Measurements from ENCODE around the gene ADD1. TPM values are rescaled to one million over a fixed set of nuclear protein-coding genes. Genes with fewer than 3 reads are reported as not detected.

Gene ADD1
- total and polyA plus RNA-seq, 4 donors = 98.3 to 351 (median 284) TPM

- Histone ChIP-seq H3K9me3 (ENCODE audit: control insufficient read depth, low read length) (no peaks in the 10 kb centered on the region), H3K36me3 (ENCODE audit: control insufficient read depth in 1 of 2, insufficient read depth in 2 of 2, low read length in 1 of 2) (peaks cover 0 to 3% of the 10 kb centered on the region in 2 donors), H3K27me3 (ENCODE audit: control insufficient read depth in 1 of 2, insufficient read depth in 2 of 2, low read length in 1 of 2) (no peaks in the 10 kb centered on the region), H3K4me1 (ENCODE audit: control insufficient read depth in 1 of 2, insufficient read depth in 2 of 2, low read length in 2 of 2) (no peaks in the 10 kb centered on the region), H3K27ac (ENCODE audit: low read depth in 1 of 2, low read length in 2 of 2) (no peak overlapping the region), H3K4me3 (ENCODE audit: low read length in 2 of 2) (no peak overlapping the region)
- intact Hi-C loops (cut with DNase I) = loop anchor here in 1 of 2 donors (5.0 to 10.0 kb wide), 2 partner anchors 73 to 199 kb away; no protein-coding TSS in a partner anchor
- DNase-seq (no peak), ATAC-seq (ENCODE audit: low FRiP score) (no peak)
- 70% methylated on average over 8 of the region's 8 CpGs for WGBS, 2 donors
Measured at GRCh38 chr4:2961421-2961810, 117.8 kb downstream of the ADD1 start.

GRCh38 chr4:2961811-2962441 lies 118.3 kb downstream of the ADD1 start:
- H3K4me1 ChIP-seq (ENCODE audit: control insufficient read depth in 1 of 2, insufficient read depth in 2 of 2, low read length in 2 of 2) = no peaks in the 10 kb centered on the region
- no peaks in the 10 kb centered on the region for H3K9me3 ChIP-seq (ENCODE audit: control insufficient read depth, low read length)
- H3K27ac ChIP-seq (ENCODE audit: low read depth in 1 of 2, low read length in 2 of 2) = no peak overlapping the region
- H3K36me3 ChIP-seq (ENCODE audit: control insufficient read depth in 1 of 2, insufficient read depth in 2 of 2, low read length in 1 of 2) = peaks cover 0 to 3% of the 10 kb centered on the region in 2 donors
- DNase-seq (no peak), ATAC-seq (ENCODE audit: low FRiP score) (no peak)
- WGBS, 2 donors = 31 to 42% methylated on average over 14 of the region's 14 CpGs
- peak overlapping the region in 1 of 2 donors; percentile 40 for H3K4me3 ChIP-seq (ENCODE audit: low read length in 2 of 2)
- intact Hi-C loops (cut with DNase I) = loop anchor here in 1 of 2 donors (5.0 to 10.0 kb wide), 2 partner anchors 73 to 200 kb away; no protein-coding TSS in a partner anchor
- H3K27me3 ChIP-seq (ENCODE audit: control insufficient read depth in 1 of 2, insufficient read depth in 2 of 2, low read length in 1 of 2) = no peaks in the 10 kb centered on the region

- DNase-seq = peak; percentile 68 to 83
- WGBS, 2 donors = 0% methylated on average over 40 of the region's 40 CpGs
- Histone ChIP-seq H3K27me3 (ENCODE audit: control insufficient read depth in 1 of 2, insufficient read depth in 2 of 2, low read length in 1 of 2) (no peaks in the 10 kb centered on the region), H3K36me3 (ENCODE audit: control insufficient read depth in 1 of 2, insufficient read depth in 2 of 2, low read length in 1 of 2) (peaks cover 0 to under 1% of the 10 kb centered on the region in 2 donors), H3K9me3 (ENCODE audit: control insufficient read depth, low read length) (no peaks in the 10 kb centered on the region), H3K27ac (ENCODE audit: low read depth in 1 of 2, low read length in 2 of 2) (peak overlapping the region; percentile 12 to 60), H3K4me1 (ENCODE audit: control insufficient read depth in 1 of 2, insufficient read depth in 2 of 2, low read length in 2 of 2) (no peaks in the 10 kb centered on the region), H3K4me3 (ENCODE audit: low read length in 2 of 2) (peak overlapping the region; percentile 40 to 45)
- intact Hi-C loops (cut with DNase I) = loop anchor here in 1 of 2 donors (5.0 to 10.0 kb wide), 2 partner anchors 72 to 200 kb away; no protein-coding TSS in a partner anchor
- peak; percentile 67 for ATAC-seq (ENCODE audit: low FRiP score)
Measured at GRCh38 chr4:2962614-2963174, 119.0 kb downstream of the ADD1 start.

DNA sequence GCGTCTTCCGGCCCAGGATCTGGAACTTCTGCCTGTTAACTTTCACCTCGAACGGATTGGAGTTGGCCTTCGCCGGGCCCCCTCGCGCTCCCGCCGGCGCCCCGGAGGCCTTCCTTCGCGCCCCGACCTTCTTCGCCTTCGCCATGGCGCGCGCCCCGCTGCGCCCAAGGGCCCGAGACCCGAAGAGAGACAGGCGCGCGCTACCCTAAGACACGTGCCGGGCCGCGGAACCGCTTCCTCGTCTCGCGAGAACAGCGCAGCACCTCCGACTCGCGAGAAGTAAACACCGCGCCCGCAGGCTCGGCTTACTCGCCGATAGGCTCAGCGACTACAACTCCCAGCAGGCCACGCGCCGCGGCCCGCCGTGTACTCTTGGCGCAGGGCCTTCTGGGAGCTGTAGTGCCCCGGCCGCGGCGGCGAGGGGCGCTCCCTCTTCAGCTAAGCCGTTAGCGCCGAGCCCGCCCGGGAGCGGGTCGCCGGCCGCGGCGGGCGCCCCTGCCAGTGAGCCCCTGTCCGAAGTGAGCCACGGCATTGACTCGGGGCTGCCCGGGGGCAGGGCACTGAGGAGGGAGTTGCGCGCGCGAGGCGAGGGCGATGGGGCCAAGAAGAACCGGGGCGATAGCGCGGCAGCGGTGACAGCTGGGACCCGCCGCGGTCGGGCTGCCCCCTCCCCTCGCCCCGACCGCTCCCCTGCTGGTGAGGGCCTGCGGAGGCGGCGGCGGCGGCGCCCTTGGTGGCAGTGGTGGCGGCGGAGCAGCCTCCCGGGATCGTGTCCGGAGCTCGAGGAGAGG lies 119.7 kb downstream of the ADD1 start, which contains the start of the genes GRK4 and NOP14:
GRK4 (plus strand) TSS at position 397 of the 791 bp plus-strand sequence. CDS start 500 bp downstream, outside the sequence.
NOP14 (minus strand) TSS at position 232 of the 791 bp plus-strand sequence; CDS start at position 145, 87 bp downstream.
- ATAC-seq (ENCODE audit: low FRiP score) (peak; percentile 100), DNase-seq (peak; percentile 99 to 100)
- intact Hi-C loops (cut with DNase I) = loop anchor here in 1 of 2 donors (5.0 to 10.0 kb wide), 2 partner anchors 71 to 201 kb away; no protein-coding TSS in a partner anchor
- no peaks in the 10 kb centered on the region for H3K27me3 ChIP-seq (ENCODE audit: control insufficient read depth in 1 of 2, insufficient read depth in 2 of 2, low read length in 1 of 2)
- H3K4me1 ChIP-seq (ENCODE audit: control insufficient read depth in 1 of 2, insufficient read depth in 2 of 2, low read length in 2 of 2) = no peaks in the 10 kb centered on the region
- no peaks in the 10 kb centered on the region for H3K9me3 ChIP-seq (ENCODE audit: control insufficient read depth, low read length)
- 0 to 1% methylated on average over 88 to 105 of the region's 105 CpGs for WGBS, 2 donors
- peak within 1 kb of the TSS; percentile 45 to 80 for H3K4me3 ChIP-seq (ENCODE audit: low read length in 2 of 2)
- peak within 1 kb of the TSS; percentile 12 to 60 for H3K27ac ChIP-seq (ENCODE audit: low read depth in 1 of 2, low read length in 2 of 2)
- H3K36me3 ChIP-seq (ENCODE audit: control insufficient read depth in 1 of 2, insufficient read depth in 2 of 2, low read length in 1 of 2) = no peaks in the 10 kb centered on the region

DNA sequence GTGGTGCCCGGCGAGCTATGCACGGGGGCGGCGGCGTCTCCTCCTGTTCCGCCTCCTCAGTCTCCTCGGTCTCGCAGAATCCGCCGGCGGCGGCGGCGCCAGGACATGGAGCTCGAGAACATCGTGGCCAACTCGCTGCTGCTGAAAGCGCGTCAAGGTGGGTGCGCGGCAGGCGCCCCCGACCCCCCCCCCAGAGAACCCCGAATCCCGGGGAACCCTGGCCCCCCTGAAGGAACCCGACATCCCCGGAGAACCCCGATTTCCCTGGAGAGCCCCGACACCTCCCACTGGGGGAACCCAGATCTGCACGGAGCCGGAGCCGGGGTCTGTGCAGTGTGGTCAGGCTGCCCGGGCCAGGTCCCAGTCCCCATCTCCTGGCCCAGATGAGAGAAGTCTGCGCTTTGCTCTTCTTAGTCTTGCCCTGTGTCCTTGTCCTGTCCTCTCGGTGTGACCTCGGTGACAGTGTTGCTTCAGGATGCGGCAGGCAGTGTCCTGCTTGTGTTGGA lies 120.4 kb downstream of the ADD1 start:
- Histone ChIP-seq H3K4me1 (ENCODE audit: control insufficient read depth in 1 of 2, insufficient read depth in 2 of 2, low read length in 2 of 2) (no peaks in the 10 kb centered on the region), H3K36me3 (ENCODE audit: control insufficient read depth in 1 of 2, insufficient read depth in 2 of 2, low read length in 1 of 2) (no peaks in the 10 kb centered on the region), H3K27me3 (ENCODE audit: control insufficient read depth in 1 of 2, insufficient read depth in 2 of 2, low read length in 1 of 2) (no peaks in the 10 kb centered on the region), H3K9me3 (ENCODE audit: control insufficient read depth, low read length) (no peaks in the 10 kb centered on the region), H3K27ac (ENCODE audit: low read depth in 1 of 2, low read length in 2 of 2) (peak overlapping the region in 1 of 2 donors; percentile 28), H3K4me3 (ENCODE audit: low read length in 2 of 2) (peak overlapping the region; percentile 39 to 80)
- peak; percentile 36 for ATAC-seq (ENCODE audit: low FRiP score)
- WGBS, 2 donors = 1% methylated on average over 30 to 38 of the region's 38 CpGs
- peak in 1 of 2 donors; percentile 69 for DNase-seq
- intact Hi-C loops (cut with DNase I) = loop anchor here in 1 of 2 donors (5.0 to 10.0 kb wide), 2 partner anchors 71 to 202 kb away; no protein-coding TSS in a partner anchor

DNA sequence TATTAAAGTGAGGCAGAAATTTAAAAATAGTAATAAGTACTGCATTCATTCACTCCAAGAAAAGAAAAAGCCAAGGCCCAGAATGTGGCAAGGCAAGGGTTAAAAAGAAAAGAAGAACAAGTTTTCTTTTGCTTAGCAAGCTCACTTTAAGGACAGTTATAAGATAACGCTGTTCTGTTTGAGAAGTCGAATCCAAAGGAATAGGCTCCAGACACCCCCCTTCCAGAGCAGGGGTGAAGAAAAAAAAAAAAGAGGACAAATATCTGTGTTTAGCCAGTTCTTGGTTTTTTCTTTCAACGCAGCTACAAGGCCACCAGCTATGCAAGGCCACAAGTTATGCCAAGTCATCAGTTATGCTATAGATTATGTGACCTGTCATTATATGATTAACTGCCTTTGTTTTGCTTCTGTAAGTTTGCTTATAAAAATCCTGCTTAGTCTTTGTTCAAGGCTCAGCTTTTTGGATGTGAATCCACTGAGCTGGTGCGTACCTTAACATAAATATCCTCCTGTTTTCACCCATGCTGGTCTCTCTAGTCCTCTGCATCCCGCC lies 121.1 kb downstream of the ADD1 start:
- Histone ChIP-seq H3K36me3 (ENCODE audit: control insufficient read depth in 1 of 2, insufficient read depth in 2 of 2, low read length in 1 of 2) (no peaks in the 10 kb centered on the region), H3K4me1 (ENCODE audit: control insufficient read depth in 1 of 2, insufficient read depth in 2 of 2, low read length in 2 of 2) (no peaks in the 10 kb centered on the region), H3K9me3 (ENCODE audit: control insufficient read depth, low read length) (no peaks in the 10 kb centered on the region), H3K27ac (ENCODE audit: low read depth in 1 of 2, low read length in 2 of 2) (no peak overlapping the region), H3K4me3 (ENCODE audit: low read length in 2 of 2) (peak overlapping the region in 1 of 2 donors; percentile 39), H3K27me3 (ENCODE audit: control insufficient read depth in 1 of 2, insufficient read depth in 2 of 2, low read length in 1 of 2) (no peaks in the 10 kb centered on the region)
- intact Hi-C loops (cut with DNase I) = loop anchor here in 1 of 2 donors (5.0 to 10.0 kb wide), 2 partner anchors 70 to 202 kb away; no protein-coding TSS in a partner anchor
- no peak for ATAC-seq (ENCODE audit: low FRiP score)
- DNase-seq = no peak
- WGBS, 2 donors = 38 to 47% methylated on average over 5 of the region's 5 CpGs

- H3K36me3 ChIP-seq (ENCODE audit: control insufficient read depth in 1 of 2, insufficient read depth in 2 of 2, low read length in 1 of 2) = no peaks in the 10 kb centered on the region
- 88 to 89% methylated on average over 16 of the region's 16 CpGs for whole genome bisulfite sequencing, 2 donors
- no peak overlapping the region for H3K27ac ChIP-seq (ENCODE audit: low read depth in 1 of 2, low read length in 2 of 2)
- no peaks in the 10 kb centered on the region for H3K4me1 ChIP-seq (ENCODE audit: control insufficient read depth in 1 of 2, insufficient read depth in 2 of 2, low read length in 2 of 2)
- ATAC-seq (ENCODE audit: low FRiP score) (no peak), DNase-seq (no peak)
- H3K9me3 ChIP-seq (ENCODE audit: control insufficient read depth, low read length) = no peaks in the 10 kb centered on the region
- no peaks in the 10 kb centered on the region for H3K27me3 ChIP-seq (ENCODE audit: control insufficient read depth in 1 of 2, insufficient read depth in 2 of 2, low read length in 1 of 2)
- H3K4me3 ChIP-seq (ENCODE audit: low read length in 2 of 2) = no peak overlapping the region
- intact Hi-C loops (cut with DNase I) = loop anchor here in 1 of 2 donors (10.0 kb wide), 1 partner anchor 70 kb away; no protein-coding TSS in a partner anchor
Measured at GRCh38 chr4:2965262-2965661, 121.6 kb downstream of the ADD1 start.

DNA sequence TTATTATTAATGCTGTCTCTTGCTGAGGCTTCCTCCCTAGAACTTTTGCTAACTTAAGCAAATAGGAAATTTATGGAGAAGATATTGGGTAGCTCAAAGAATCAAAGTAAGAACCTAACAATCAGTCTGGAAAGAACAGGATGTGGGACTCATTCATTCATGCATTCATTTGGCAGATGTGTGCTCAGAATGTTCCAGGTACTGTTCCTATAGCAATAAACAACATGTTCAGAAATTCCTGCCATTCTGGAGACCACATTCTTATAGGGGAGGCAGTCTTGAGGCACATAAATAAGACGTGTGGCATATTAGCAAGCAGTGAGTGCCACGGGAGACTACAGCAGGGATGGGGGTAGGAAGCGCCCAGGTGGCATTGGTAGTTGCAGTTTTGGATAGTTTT lies 124.7 kb downstream of the ADD1 start:
- no peaks in the 10 kb centered on the region for H3K9me3 ChIP-seq (ENCODE audit: control insufficient read depth, low read length)
- ATAC-seq (ENCODE audit: low FRiP score) (no peak), DNase-seq (no peak)
- no peak overlapping the region for H3K27ac ChIP-seq (ENCODE audit: low read depth in 1 of 2, low read length in 2 of 2)
- no peaks in the 10 kb centered on the region for H3K36me3 ChIP-seq (ENCODE audit: control insufficient read depth in 1 of 2, insufficient read depth in 2 of 2, low read length in 1 of 2)
- no peaks in the 10 kb centered on the region for H3K27me3 ChIP-seq (ENCODE audit: control insufficient read depth in 1 of 2, insufficient read depth in 2 of 2, low read length in 1 of 2)
- intact Hi-C loops (cut with DNase I) = loop anchor here in 1 of 2 donors (10.0 kb wide), 1 partner anchor 66 kb away; no protein-coding TSS in a partner anchor
- no peaks in the 10 kb centered on the region for H3K4me1 ChIP-seq (ENCODE audit: control insufficient read depth in 1 of 2, insufficient read depth in 2 of 2, low read length in 2 of 2)
- WGBS, 2 donors = 58 to 62% methylated on average over 3 of the region's 3 CpGs
- H3K4me3 ChIP-seq (ENCODE audit: low read length in 2 of 2) = no peak overlapping the region

Measured in aorta (tissue), 5 donors.